Neuron (in vitro differentiated cells): ENCODE measurements around the gene ABCC4.

ENCODE experiments used
- H2AFZ ChIP-seq: one replicate; pipeline ENCODE4 v1.6.1; 2013; ENCODE audit warnings: low read depth, mild to moderate bottlenecking, inconsistent platforms, low read length, moderate library complexity
- H3K27me3 ChIP-seq: one replicate; pipeline ENCODE4 v1.6.1; 2013; ENCODE audit warnings: low read length; ENCODE audit not compliant: insufficient read depth
- H3K36me3 ChIP-seq: one replicate; pipeline ENCODE4 v1.6.1; 2013; ENCODE audit warnings: low read length; ENCODE audit not compliant: insufficient read depth
- H3K4me1 ChIP-seq: one replicate; pipeline ENCODE4 v1.6.1; 2013; ENCODE audit warnings: low read length; ENCODE audit not compliant: insufficient read depth
- H3K4me3 ChIP-seq: 2 replicates; pipeline ENCODE4 v1.5.1; 2013; ENCODE audit warnings: mild to moderate bottlenecking, low read length, moderate library complexity
- H3K9me3 ChIP-seq: one replicate; pipeline ENCODE4 v1.6.1; 2013; ENCODE audit warnings: low read length

The ABCC4 gene

GRCh38 chr13:95075506-95075905, 225.7 kb downstream of the ABCC4 start:
- Histone ChIP-seq H3K9me3 (peaks cover 5% of the 10 kb centered on the region), H3K36me3 (no peaks in the 10 kb centered on the region), H2AFZ (no peak overlapping the region), H3K4me1 (peaks cover 13% of the 10 kb centered on the region), H3K27me3 (no peaks in the 10 kb centered on the region), H3K4me3 (no peak overlapping the region)

DNA sequence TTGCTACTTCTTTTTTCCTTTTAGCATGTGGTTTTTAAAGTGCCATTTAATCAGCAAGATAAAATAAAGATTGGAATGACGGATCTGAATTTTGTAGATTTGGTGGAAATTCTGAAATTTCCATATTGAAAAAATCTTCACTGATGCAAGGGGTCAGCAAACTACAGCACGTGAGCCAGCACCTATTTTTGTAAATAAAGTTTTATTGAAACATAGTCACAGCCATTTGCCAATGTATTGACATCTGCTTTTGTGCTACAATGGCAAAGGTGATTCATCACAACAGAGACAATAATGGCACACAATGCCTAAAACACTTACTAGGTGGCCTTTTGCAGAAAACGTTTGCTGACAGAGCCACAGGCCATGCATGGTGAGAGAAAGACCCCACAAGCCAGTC, 226.4 kb downstream of the ABCC4 start:
- peaks cover 6% of the 10 kb centered on the region for H3K9me3 ChIP-seq
- no peak overlapping the region for H2AFZ ChIP-seq
- no peaks in the 10 kb centered on the region for H3K36me3 ChIP-seq
- H3K4me3 ChIP-seq = no peak overlapping the region
- H3K4me1 ChIP-seq = peaks cover 13% of the 10 kb centered on the region
- H3K27me3 ChIP-seq = no peaks in the 10 kb centered on the region

DNA sequence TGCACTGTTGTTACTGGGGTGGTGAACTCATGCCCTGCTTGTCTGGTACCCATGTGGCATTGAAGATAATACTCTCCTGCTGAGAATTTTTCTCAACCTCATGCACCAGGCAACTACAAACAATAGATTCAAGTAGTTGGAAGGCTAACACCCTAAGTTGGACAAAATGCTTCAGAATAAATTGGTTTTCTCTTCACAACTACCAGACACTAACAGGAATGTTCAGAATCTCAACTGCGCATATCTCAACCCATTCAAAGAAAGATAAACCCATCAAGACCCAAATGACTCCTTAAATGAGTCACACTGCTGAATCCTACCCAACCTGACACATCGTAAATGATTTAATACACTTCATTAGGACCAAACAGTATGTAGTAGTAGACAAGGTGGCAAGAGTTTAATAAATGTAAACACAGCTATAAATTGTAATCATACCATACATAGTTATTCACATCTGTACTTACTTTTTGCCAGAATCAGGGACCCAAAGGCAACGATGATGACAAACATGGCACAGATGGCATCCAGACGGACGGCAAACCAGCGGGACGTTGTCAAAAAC, 227.4 kb downstream of the ABCC4 start:
- Histone ChIP-seq H3K36me3 (no peaks in the 10 kb centered on the region), H3K9me3 (peaks cover 6% of the 10 kb centered on the region), H3K4me3 (no peak overlapping the region), H3K27me3 (no peaks in the 10 kb centered on the region), H2AFZ (no peak overlapping the region), H3K4me1 (peaks cover 13% of the 10 kb centered on the region)

DNA sequence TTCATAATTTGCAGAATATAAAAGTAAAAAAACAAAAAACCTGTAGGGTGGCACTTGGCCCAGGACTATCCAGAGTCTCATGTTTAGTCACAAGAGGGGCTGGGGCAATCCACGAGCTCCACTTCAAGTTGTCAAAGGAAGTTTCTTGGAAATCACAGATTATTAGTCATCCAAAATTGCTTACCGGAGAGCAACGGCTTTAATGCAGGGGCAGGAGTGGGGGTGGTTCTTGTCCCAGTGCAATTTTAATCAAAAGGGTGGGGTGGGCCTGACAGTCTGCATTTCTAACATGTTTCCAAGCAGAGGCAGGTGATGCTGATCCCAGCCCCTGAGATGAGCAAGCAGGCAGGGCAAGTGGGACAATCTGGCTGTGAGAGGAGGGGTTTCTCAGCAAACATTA, 233.9 kb downstream of the ABCC4 start:
- no peaks in the 10 kb centered on the region for H3K27me3 ChIP-seq

DNA sequence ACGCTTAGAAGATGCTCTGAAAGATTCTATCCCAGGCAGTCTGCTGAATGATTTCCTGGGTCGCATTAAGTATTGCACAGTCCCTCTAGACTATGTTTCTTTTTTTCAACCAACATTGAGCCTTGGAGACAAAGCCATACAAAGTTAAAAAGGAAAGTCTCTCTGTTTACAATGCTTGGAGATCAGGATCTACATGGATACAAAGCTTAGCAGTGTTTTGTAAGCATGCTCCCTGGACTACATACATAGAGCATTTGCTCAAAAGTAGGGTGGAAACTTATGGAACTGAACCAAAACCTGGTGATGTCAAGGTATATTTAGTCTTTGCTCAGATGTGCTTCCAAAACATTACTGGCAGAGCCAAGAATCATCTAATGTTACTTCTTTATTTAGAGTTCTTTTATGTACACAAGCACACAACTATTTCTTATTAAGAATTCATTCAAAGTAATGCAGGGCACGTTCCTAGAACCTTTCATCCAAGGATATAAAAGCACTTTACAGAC, 241.2 kb downstream of the ABCC4 start:
- Histone ChIP-seq H3K4me1 (peaks cover 11% of the 10 kb centered on the region), H3K36me3 (no peaks in the 10 kb centered on the region), H2AFZ (no peak overlapping the region), H3K4me3 (no peak overlapping the region), H3K27me3 (no peaks in the 10 kb centered on the region), H3K9me3 (no peaks in the 10 kb centered on the region)

More for the DNA sequence above, 233.9 kb downstream of the ABCC4 start:
- H3K36me3 ChIP-seq = no peaks in the 10 kb centered on the region
- H2AFZ ChIP-seq = no peak overlapping the region
- H3K4me1 ChIP-seq = no peaks in the 10 kb centered on the region
- H3K9me3 ChIP-seq = peaks cover 6% of the 10 kb centered on the region
- H3K4me3 ChIP-seq = no peak overlapping the region

DNA sequence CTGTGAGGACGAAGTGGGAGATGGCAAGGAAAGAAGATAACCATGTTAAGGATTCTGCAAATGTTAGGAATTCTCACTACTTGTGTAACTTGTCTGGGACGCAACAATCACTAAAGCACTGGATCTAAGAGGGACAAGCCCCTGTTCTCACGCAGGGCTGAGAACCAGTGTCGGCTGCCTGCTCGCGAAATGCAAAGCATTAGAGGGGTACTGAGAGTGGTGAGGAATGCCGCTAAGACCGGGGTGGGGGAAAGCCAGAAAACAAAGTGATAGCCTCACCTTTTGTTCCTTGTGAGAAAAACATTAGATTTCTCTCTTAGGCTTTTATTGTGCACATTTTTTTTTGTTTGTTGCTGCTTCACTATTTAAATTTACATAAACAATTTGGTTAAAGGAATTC, 241.9 kb downstream of the ABCC4 start:
- Histone ChIP-seq H3K4me3 (no peak overlapping the region), H3K27me3 (no peaks in the 10 kb centered on the region), H3K36me3 (no peaks in the 10 kb centered on the region), H3K9me3 (no peaks in the 10 kb centered on the region), H2AFZ (no peak overlapping the region), H3K4me1 (peaks cover 11% of the 10 kb centered on the region)

- H3K27me3 ChIP-seq = no peaks in the 10 kb centered on the region
- no peak overlapping the region for H3K4me3 ChIP-seq
- H2AFZ ChIP-seq = no peak overlapping the region
- peaks cover 11% of the 10 kb centered on the region for H3K4me1 ChIP-seq
- H3K36me3 ChIP-seq = no peaks in the 10 kb centered on the region
- H3K9me3 ChIP-seq = no peaks in the 10 kb centered on the region
These were observed 242.6 kb downstream of the ABCC4 start for GRCh38 chr13:95058680-95059079.

- H3K4me3 ChIP-seq = no peak overlapping the region
These were observed 245.0 kb downstream of the ABCC4 start for GRCh38 chr13:95056266-95056665.

DNA sequence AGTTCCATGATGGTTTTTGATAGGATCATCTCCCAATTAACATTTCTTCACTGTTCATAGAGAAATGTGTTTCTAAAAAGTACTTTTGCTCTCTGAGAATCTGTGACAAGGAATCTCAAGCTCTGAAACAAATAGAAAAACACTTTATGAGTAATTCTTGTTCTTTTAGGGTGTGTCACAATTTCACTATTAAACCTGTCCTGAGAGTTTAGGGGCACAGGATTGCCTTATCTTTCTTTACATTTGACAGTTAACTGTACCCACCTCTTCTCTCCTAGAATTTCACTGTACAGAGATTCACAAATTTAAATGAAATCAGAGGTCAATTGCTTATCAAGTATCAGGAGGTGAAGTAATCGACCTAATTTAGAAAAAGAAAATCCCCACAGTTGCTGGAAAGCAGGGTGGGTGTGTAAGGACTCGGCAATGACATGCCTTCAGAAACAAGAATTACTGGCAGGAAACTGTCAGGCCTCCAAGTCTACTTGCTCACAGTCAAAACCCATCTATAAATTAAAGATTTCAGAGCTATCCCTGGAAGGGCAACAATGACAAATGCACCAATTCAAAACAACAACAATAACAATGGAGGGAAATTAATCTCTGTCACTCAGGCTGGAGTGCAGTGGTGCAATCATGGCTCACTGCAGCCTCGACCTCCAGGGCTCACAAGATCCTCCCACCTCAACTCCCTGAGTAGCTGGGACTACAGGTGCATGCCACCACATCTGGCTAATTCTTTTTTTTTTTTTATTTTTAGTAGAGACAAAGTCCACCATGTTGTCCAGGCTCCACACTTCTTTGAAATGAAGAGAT, 250.2 kb downstream of the ABCC4 start:
- no peaks in the 10 kb centered on the region for H3K36me3 ChIP-seq
- H2AFZ ChIP-seq = no peak overlapping the region
- no peaks in the 10 kb centered on the region for H3K9me3 ChIP-seq
- no peak overlapping the region for H3K4me3 ChIP-seq
- no peaks in the 10 kb centered on the region for H3K27me3 ChIP-seq
- peaks cover 3% of the 10 kb centered on the region for H3K4me1 ChIP-seq

More at GRCh38 chr13:95056266-95056665, 245.0 kb downstream of the ABCC4 start:
- H3K36me3 ChIP-seq = no peaks in the 10 kb centered on the region
- no peaks in the 10 kb centered on the region for H3K9me3 ChIP-seq
- no peak overlapping the region for H2AFZ ChIP-seq
- peaks cover 11% of the 10 kb centered on the region for H3K4me1 ChIP-seq
- no peaks in the 10 kb centered on the region for H3K27me3 ChIP-seq

GRCh38 chr13:95049772-95050171, 251.5 kb downstream of the ABCC4 start:
- Histone ChIP-seq H3K27me3 (no peaks in the 10 kb centered on the region), H3K4me1 (no peaks in the 10 kb centered on the region), H3K9me3 (no peaks in the 10 kb centered on the region), H3K4me3 (no peak overlapping the region), H3K36me3 (no peaks in the 10 kb centered on the region), H2AFZ (no peak overlapping the region)

GRCh38 chr13:95044452-95045205, 256.6 kb downstream of the ABCC4 start:
- no peaks in the 10 kb centered on the region for H3K27me3 ChIP-seq
- no peaks in the 10 kb centered on the region for H3K36me3 ChIP-seq
- no peaks in the 10 kb centered on the region for H3K9me3 ChIP-seq
- H3K4me3 ChIP-seq = no peak overlapping the region
- H3K4me1 ChIP-seq = no peaks in the 10 kb centered on the region
- no peak overlapping the region for H2AFZ ChIP-seq

GRCh38 chr13:95039415-95039814, 261.8 kb downstream of the ABCC4 start:
- no peak overlapping the region for H3K4me3 ChIP-seq
- no peaks in the 10 kb centered on the region for H3K4me1 ChIP-seq
- no peaks in the 10 kb centered on the region for H3K36me3 ChIP-seq
- no peaks in the 10 kb centered on the region for H3K27me3 ChIP-seq
- H3K9me3 ChIP-seq = no peaks in the 10 kb centered on the region
- H2AFZ ChIP-seq = no peak overlapping the region

- H3K4me3 ChIP-seq = no peak overlapping the region
- H3K4me1 ChIP-seq = no peaks in the 10 kb centered on the region
These were observed 262.3 kb downstream of the ABCC4 start for GRCh38 chr13:95038949-95039348.

More at GRCh38 chr13:95038949-95039348, 262.3 kb downstream of the ABCC4 start:
- no peaks in the 10 kb centered on the region for H3K36me3 ChIP-seq
- no peak overlapping the region for H2AFZ ChIP-seq
- no peaks in the 10 kb centered on the region for H3K9me3 ChIP-seq
- no peaks in the 10 kb centered on the region for H3K27me3 ChIP-seq
